ENCODE results near the gene MLH3.
"Not testable (repeated sequence)": the region's sequence is repeated elsewhere in the genome, so short reads cannot be mapped to it uniquely, and the experiment has no call there.

The MLH3 gene

GRCh38 chr14:75050852-75051555, at the start of gene MLH3:
MLH3 (minus strand) TSS chr14:75051467; CDS start chr14:75049655, 1,812 bp downstream.
- peak; percentile 85 for DNase-seq

GRCh38 chr14:75098682-75099081, 47.4 kb upstream of the MLH3 start:
- no peak for DNase-seq

- no peak for DNase-seq
Observed at GRCh38 chr14:75098212-75098611, 46.9 kb upstream of the MLH3 start.

GRCh38 chr14:75096959-75097358, 45.7 kb upstream of the MLH3 start:
- DNase-seq = no peak

GRCh38 chr14:75095690-75096089, 44.4 kb upstream of the MLH3 start:
- no peak for DNase-seq

GRCh38 chr14:75094896-75095295, 43.6 kb upstream of the MLH3 start:
- no peak for DNase-seq

GRCh38 chr14:75092698-75093097, 41.4 kb upstream of the MLH3 start:
- no peak for DNase-seq

GRCh38 chr14:75091251-75091650, 40.0 kb upstream of the MLH3 start:
- no peak for DNase-seq

GRCh38 chr14:75090353-75090752, 39.1 kb upstream of the MLH3 start:
- DNase-seq = no peak

- DNase-seq = peak; percentile 49
Observed at GRCh38 chr14:75088566-75089373, 37.5 kb upstream of the MLH3 start.

GRCh38 chr14:75088153-75088552, 36.9 kb upstream of the MLH3 start:
- no peak for DNase-seq

GRCh38 chr14:75084513-75084912, 33.2 kb upstream of the MLH3 start:
- no peak for DNase-seq

- DNase-seq = no peak
Observed at GRCh38 chr14:75083271-75083670, 32.0 kb upstream of the MLH3 start.

- no peak for DNase-seq
Observed at GRCh38 chr14:75081660-75082229, 30.5 kb upstream of the MLH3 start.

- no peak for DNase-seq
Observed at GRCh38 chr14:75079521-75079920, 28.3 kb upstream of the MLH3 start.

GRCh38 chr14:75077794-75078193, 26.5 kb upstream of the MLH3 start:
- no peak for DNase-seq

GRCh38 chr14:75070383-75070782, 19.1 kb upstream of the MLH3 start:
- DNase-seq = no peak

- no peak for DNase-seq
Observed at GRCh38 chr14:75069811-75070145, 18.5 kb upstream of the MLH3 start.

- peak; percentile 87 for DNase-seq
Observed at GRCh38 chr14:75069121-75069810, 18.0 kb upstream of the MLH3 start, which contains the start of gene ZC2HC1C. ZC2HC1C (plus strand) TSS chr14:75069641; CDS start chr14:75070574, 933 bp downstream.

GRCh38 chr14:75068294-75069120, 17.2 kb upstream of the MLH3 start:
- DNase-seq = no peak

GRCh38 chr14:75067765-75068164, 16.5 kb upstream of the MLH3 start:
- DNase-seq = not testable (repeated sequence)

- DNase-seq = no peak
Observed at GRCh38 chr14:75067212-75067611, 15.9 kb upstream of the MLH3 start.
